CD14-positive monocyte (primary cell): ENCODE data around the gene FRY. TPM values are rescaled to one million over a fixed set of nuclear protein-coding genes. Genes with fewer than 3 reads are reported as not detected.

Experiments used
- DNase-seq, 3 donors: peaks; one replicate each; pipeline ENCODE4 v3.0.0-alpha.2; 2011 to 2022
- H2AFZ ChIP-seq: 2 replicates; pipeline ENCODE4 v1.6.0; 2012; ENCODE audit warnings: mild to moderate bottlenecking, low read depth, low read length, inconsistent platforms; ENCODE audit not compliant: insufficient read depth, poor library complexity, severe bottlenecking
- H3K27ac ChIP-seq, 2 donors: 1 replicate in 1 of 2; 2 replicates in 1 of 2; pipeline ENCODE4 v1.5.1; 2012 to 2013; ENCODE audit warnings: low read length in 2 of 2, control low read depth in 1 of 2, inconsistent platforms in 1 of 2, low read depth in 1 of 2, mild to moderate bottlenecking in 1 of 2
- H3K27me3 ChIP-seq, 2 donors: one replicate each; pipeline versions ENCODE4 v1.6.0 to v1.6.1; 2011 to 2013; ENCODE audit warnings: low read length in 2 of 2; ENCODE audit not compliant: control insufficient read depth in 2 of 2, insufficient read depth in 2 of 2
- H3K36me3 ChIP-seq, 2 donors: replicated peaks in 1 of 2; 1 replicate in 1 of 2; 2 replicates in 1 of 2; pipeline versions ENCODE4 v1.5.1 to v1.6.1; 2012 to 2013; ENCODE audit warnings: low read length in 2 of 2, control low read depth in 1 of 2, inconsistent platforms in 1 of 2, mild to moderate bottlenecking in 1 of 2; ENCODE audit not compliant: insufficient read depth in 2 of 2, control insufficient read depth in 1 of 2
- H3K4me1 ChIP-seq, 2 donors: 1 replicate in 1 of 2; 2 replicates in 1 of 2; pipeline versions ENCODE4 v1.5.1 to v1.6.1; 2012 to 2013; ENCODE audit warnings: low read length in 2 of 2, control low read depth in 1 of 2, inconsistent platforms in 1 of 2, mild to moderate bottlenecking in 1 of 2, moderate library complexity in 1 of 2; ENCODE audit not compliant: insufficient read depth in 2 of 2, control insufficient read depth in 1 of 2
- H3K4me2 ChIP-seq: replicated peaks from 2 replicates; pipeline ENCODE3; 2012; ENCODE audit warnings: low read length, moderate library complexity, mild to moderate bottlenecking; ENCODE audit not compliant: poor library complexity, severe bottlenecking; ENCODE audit errors: extremely low read depth
- H3K4me3 ChIP-seq, 3 experiments: fragments of 200-600 bp in 1 of 3; sonication (generic) in 1 of 3; replicated peaks in 1 of 3; 1 replicate in 2 of 3; 2 replicates in 1 of 3; pipeline ENCODE4 v1.5.1; 2011 to 2013; ENCODE audit warnings: low read length in 3 of 3, mild to moderate bottlenecking in 3 of 3, control low read depth in 2 of 3, low read depth in 2 of 3, inconsistent platforms in 1 of 3, moderate library complexity in 1 of 3
- H3K79me2 ChIP-seq: 2 replicates; pipeline ENCODE4 v1.6.0; 2012; ENCODE audit warnings: mild to moderate bottlenecking, control low read depth, inconsistent platforms, low read length, moderate library complexity; ENCODE audit not compliant: insufficient read depth
- H3K9ac ChIP-seq: 2 replicates; pipeline ENCODE4 v1.6.0; 2017; ENCODE audit warnings: low read length, mild to moderate bottlenecking; ENCODE audit not compliant: insufficient read depth, poor library complexity, severe bottlenecking
- H3K9me3 ChIP-seq, 2 donors: replicated peaks in 1 of 2; 1 replicate in 1 of 2; 2 replicates in 1 of 2; pipeline versions ENCODE4 v1.5.1 to v1.6.1; 2012 to 2013; ENCODE audit warnings: low read length in 2 of 2, control low read depth in 1 of 2; ENCODE audit not compliant: control insufficient read depth in 1 of 2, insufficient read depth in 1 of 2
- H4K20me1 ChIP-seq: 2 replicates; pipeline ENCODE4 v1.6.0; 2012; ENCODE audit warnings: mild to moderate bottlenecking, low read length, control low read depth, moderate library complexity; ENCODE audit not compliant: insufficient read depth
- H3K27ac Mint-ChIP-seq, 7 donors: one replicate each; pipeline ENCODE4 v1.8.0; 2020; ENCODE audit warnings: mild to moderate bottlenecking in 7 of 7, mixed read lengths in 7 of 7, moderate library complexity in 6 of 7, inconsistent platforms in 2 of 7
- H3K27me3 Mint-ChIP-seq, 3 donors: one replicate each; pipeline ENCODE4 v1.8.0; 2021 to 2022; ENCODE audit warnings: low read depth in 3 of 3, mild to moderate bottlenecking in 3 of 3, mixed read lengths in 3 of 3, moderate library complexity in 3 of 3, inconsistent platforms in 1 of 3
- H3K36me3 Mint-ChIP-seq, 2 donors: one replicate each; pipeline ENCODE4 v1.8.0; 2020; ENCODE audit warnings: mixed read lengths in 2 of 2, inconsistent platforms in 1 of 2, mild to moderate bottlenecking in 1 of 2
- H3K4me1 Mint-ChIP-seq: one replicate; pipeline ENCODE4 v1.8.0; 2020; ENCODE audit warnings: mild to moderate bottlenecking, mixed read lengths
- H3K4me3 Mint-ChIP-seq, 2 donors: one replicate each; pipeline ENCODE4 v1.8.0; 2020; ENCODE audit warnings: mild to moderate bottlenecking in 2 of 2, mixed read lengths in 2 of 2, moderate library complexity in 1 of 2
- H3K9me3 Mint-ChIP-seq, 7 donors: one replicate each; pipeline ENCODE4 v1.8.0; 2020 to 2022; ENCODE audit warnings: mixed read lengths in 7 of 7, mild to moderate bottlenecking in 6 of 7, moderate library complexity in 6 of 7, inconsistent platforms in 2 of 7
- CTCF ChIP-seq: fragments of 200-600 bp; IDR thresholded peaks from one replicate; pipeline ENCODE4 v1.8.0; 2022; ENCODE audit warnings: antibody characterized with exemption, mild to moderate bottlenecking
- WGBS: methylation state at CpG from one replicate; pipeline ENCODE4 v1.1.5; 2013; ENCODE audit warnings: missing lambda C conversion rate; ENCODE audit not compliant: insufficient coverage; 5-methylcytosine and 5-hydroxymethylcytosine counted together
- intact Hi-C, 2 donors: fragments of 100-400 bp; cut with micrococcal nuclease; formaldehyde crosslinking; loops; one replicate each; pipeline versions ENCODE4 v1.15.0 to v1.15.1; 2023
- polyA plus RNA-seq, 3 donors: library from polyadenylated mRNA; depleted of rRNA in 1 of 3; unstranded in 2 of 3; stranded (reverse) in 1 of 3; fragments of 300-500 nt in 2 of 3; fragments of >200 nt in 1 of 3; fragmentation: Illumina TruSeq in 2 of 3; gene quantifications; 1 replicate in 2 of 3; 2 replicates in 1 of 3; pipeline ENCODE4 v1.2.3, GENCODE V29; 2012 to 2021

The FRY gene
- polyA plus RNA-seq, 3 donors = 3.9 to 31.8 (median 5.0) TPM

- peaks cover 6 to 31% of the 10 kb centered on the region in 2 donors for H3K36me3 Mint-ChIP-seq
- H3K4me1 ChIP-seq = no peaks in the 10 kb centered on the region
- no peaks in the 10 kb centered on the region for H3K27me3 ChIP-seq
- H3K4me1 Mint-ChIP-seq = peaks cover 19% of the 10 kb centered on the region
- H4K20me1 ChIP-seq = no peaks in the 10 kb centered on the region
- no peak overlapping the region for H3K27ac ChIP-seq
- TF ChIP-seq CTCF = peak; percentile 56
- no peak overlapping the region for H3K4me2 ChIP-seq
- H3K4me3 Mint-ChIP-seq = no peak overlapping the region
- peaks cover 0 to 17% of the 10 kb centered on the region in 2 donors for H3K36me3 ChIP-seq
- H3K27me3 Mint-ChIP-seq = no peaks in the 10 kb centered on the region
- no peak overlapping the region for H3K27ac Mint-ChIP-seq
- H3K9me3 ChIP-seq = no peaks in the 10 kb centered on the region
- intact Hi-C loops = no loop called here
- WGBS = no CpG with 5 or more reads among the region's 3 CpGs
- no peak overlapping the region for H3K9ac ChIP-seq
- H3K9me3 Mint-ChIP-seq = no peaks in the 10 kb centered on the region
- H2AFZ ChIP-seq = no peak overlapping the region
- DNase-seq = no peak
- H3K4me3 ChIP-seq = no peak overlapping the region
- H3K79me2 ChIP-seq = peaks cover 27% of the 10 kb centered on the region
These were observed 7.9 kb upstream of the FRY start for GRCh38 chr13:32023698-32024097.

- H3K9ac ChIP-seq = no peak overlapping the region
These were observed 6.8 kb upstream of the FRY start for GRCh38 chr13:32024750-32025149.

More at GRCh38 chr13:32024750-32025149, 6.8 kb upstream of the FRY start:
- Mint-ChIP-seq H3K36me3 (peaks cover 6 to 31% of the 10 kb centered on the region in 2 donors), H3K27me3 (no peaks in the 10 kb centered on the region), H3K9me3 (no peaks in the 10 kb centered on the region), H3K27ac (no peak overlapping the region), H3K4me3 (no peak overlapping the region), H3K4me1 (peaks cover 13% of the 10 kb centered on the region)
- no peak for TF ChIP-seq CTCF
- Histone ChIP-seq H3K27ac (no peak overlapping the region), H2AFZ (no peak overlapping the region), H3K36me3 (peaks cover 0 to 17% of the 10 kb centered on the region in 2 donors), H3K4me3 (no peak overlapping the region), H3K4me1 (peaks cover 0 to 2% of the 10 kb centered on the region in 2 donors), H4K20me1 (no peaks in the 10 kb centered on the region), H3K79me2 (peaks cover 32% of the 10 kb centered on the region), H3K4me2 (no peak overlapping the region), H3K9me3 (no peaks in the 10 kb centered on the region), H3K27me3 (no peaks in the 10 kb centered on the region)
- DNase-seq = no peak
- no CpG with 5 or more reads among the region's 2 CpGs for WGBS
- intact Hi-C loops = no loop called here
